SK-N-MC (cell line): ENCODE data around the gene KRT17.

Experiments
- EZH2 ChIP-seq: fragments of 200-600 bp; sonication (generic); IDR thresholded peaks from one replicate; pipeline ENCODE4 v1.6.1; 2017; ENCODE audit warnings: antibody characterized with exemption
- FOXP2 ChIP-seq: optimal IDR thresholded peaks from 2 replicates; pipeline ENCODE3; 2011; ENCODE audit warnings: mild to moderate bottlenecking, moderate library complexity; ENCODE audit not compliant: insufficient read depth; ENCODE audit errors: extremely low read length, control extremely low read depth
- POLR2AphosphoS5 ChIP-seq: IDR thresholded peaks from 2 replicates; pipeline ENCODE4 v1.6.1; 2012; ENCODE audit warnings: mild to moderate bottlenecking, low read depth, low read length, borderline replicate concordance

- no peak for TF ChIP-seq POLR2AphosphoS5
- TF ChIP-seq EZH2 = no peak
- no peak for TF ChIP-seq FOXP2
Measured at GRCh38 chr17:41592601-41593305, 31.6 kb downstream of the KRT17 start.
